K562 (cell line): Measurements from ENCODE around the gene GALNS. TPM values are rescaled to one million over a fixed set of nuclear protein-coding genes. Genes with fewer than 3 reads are reported as not detected.

Experiments
- FOXJ3 ChIP-seq: sonication (generic); formaldehyde crosslinking; IDR thresholded peaks from 2 replicates; pipeline ENCODE4 v1.4.0; 2020; ENCODE audit warnings: mild to moderate bottlenecking, missing genetic modification reagents
- HLTF ChIP-seq: fragments of 450-650 bp; IDR thresholded peaks from 2 replicates; pipeline ENCODE4 v1.6.1; 2016
- IFI16 ChIP-seq: fragments of 250-450 bp; sonication (Bioruptor Pico); IDR thresholded peaks from 2 replicates; pipeline ENCODE4 v2.1.2; 2022; ENCODE audit warnings: mild to moderate bottlenecking, inconsistent platforms
- ILF3 ChIP-seq: fragments of 450-650 bp; IDR thresholded peaks from 2 replicates; pipeline ENCODE4 v1.6.1; 2018; ENCODE audit warnings: antibody characterized with exemption, mild to moderate bottlenecking, moderate library complexity, borderline replicate concordance
- NEUROD1 ChIP-seq: fragments of 150-350 bp; IDR thresholded peaks from 2 replicates; pipeline ENCODE4 v1.6.1; 2014; ENCODE audit warnings: borderline replicate concordance, low read length, low read depth; ENCODE audit not compliant: partially characterized antibody
- SAFB2 ChIP-seq: fragments of 200-400 bp; formaldehyde crosslinking; IDR thresholded peaks from 2 replicates; pipeline ENCODE4 v1.6.1; 2018; ENCODE audit warnings: borderline replicate concordance, low read length, low read depth, moderate library complexity; ENCODE audit not compliant: severe bottlenecking
- SMAD3 ChIP-seq: fragments of 450-650 bp; formaldehyde crosslinking; conservative IDR thresholded peaks from 2 replicates; pipeline ENCODE4 v1.4.0; 2020; ENCODE audit warnings: mild to moderate bottlenecking
- ZNF133 ChIP-seq: fragments of 250-450 bp; sonication (Bioruptor Pico); IDR thresholded peaks from 2 replicates; pipeline ENCODE4 v1.4.0; 2020; ENCODE audit warnings: mild to moderate bottlenecking
- ZNF263 ChIP-seq: sonication (generic); formaldehyde crosslinking; IDR thresholded peaks from 2 replicates; pipeline ENCODE4 v1.8.0; 2022; ENCODE audit warnings: mild to moderate bottlenecking, missing genetic modification reagents, borderline replicate concordance
- ZSCAN29 ChIP-seq: fragments of 450-650 bp; IDR thresholded peaks from 2 replicates; pipeline ENCODE4 v1.6.1; 2017
- polyA plus RNA-seq, 8 experiments: library from polyadenylated mRNA; depleted of rRNA in 4 of 8; stranded (reverse) in 5 of 8; unstranded in 3 of 8; fragments of >200 nt; fragmentation: Nextera tagmentation in 2 of 8; fragmentation: Illumina TruSeq in 1 of 8; extraction: Ambion mirVana in 2 of 8; extraction: Trizol in 1 of 8; gene quantifications; 2 replicates each; pipeline versions ENCODE4 v1.2.1 to v1.2.3, GENCODE V29; 2011 to 2014; ENCODE audit warnings: inconsistent platforms in 1 of 8, missing spikeins in 1 of 8
- total RNA-seq, 7 experiments: library from RNA; depleted of rRNA in 6 of 7; stranded (reverse); fragments of >200 nt in 6 of 7; fragmentation: Illumina TruSeq in 2 of 7; extraction: Trizol in 2 of 7; gene quantifications; 2 replicates each; pipeline versions ENCODE4 v1.2.1 to v1.2.3, GENCODE V29; 2011 to 2021; ENCODE audit warnings: low replicate concordance in 1 of 7
- TF ChIP-seq, protein P1 (sequence below): fragments of 200-600 bp; sonication (generic); IDR thresholded peaks from one replicate; pipeline ENCODE4 v1.6.1; 2012; ENCODE audit warnings: mild to moderate bottlenecking, low read depth, low read length, inconsistent platforms
- TF ChIP-seq, protein P2 (sequence below): fragments of 250-450 bp; sonication (Bioruptor Pico); IDR thresholded peaks from 2 replicates; pipeline ENCODE4 v1.5.0; 2021; ENCODE audit warnings: mild to moderate bottlenecking, moderate library complexity

The GALNS gene
- total and polyA plus RNA-seq, 9 of the 15 experiments (the other 6 are each of a cell fraction or from before 2014, with no cell fraction given), result 0.38 to 13.2 (median 4.3) TPM

DNA sequence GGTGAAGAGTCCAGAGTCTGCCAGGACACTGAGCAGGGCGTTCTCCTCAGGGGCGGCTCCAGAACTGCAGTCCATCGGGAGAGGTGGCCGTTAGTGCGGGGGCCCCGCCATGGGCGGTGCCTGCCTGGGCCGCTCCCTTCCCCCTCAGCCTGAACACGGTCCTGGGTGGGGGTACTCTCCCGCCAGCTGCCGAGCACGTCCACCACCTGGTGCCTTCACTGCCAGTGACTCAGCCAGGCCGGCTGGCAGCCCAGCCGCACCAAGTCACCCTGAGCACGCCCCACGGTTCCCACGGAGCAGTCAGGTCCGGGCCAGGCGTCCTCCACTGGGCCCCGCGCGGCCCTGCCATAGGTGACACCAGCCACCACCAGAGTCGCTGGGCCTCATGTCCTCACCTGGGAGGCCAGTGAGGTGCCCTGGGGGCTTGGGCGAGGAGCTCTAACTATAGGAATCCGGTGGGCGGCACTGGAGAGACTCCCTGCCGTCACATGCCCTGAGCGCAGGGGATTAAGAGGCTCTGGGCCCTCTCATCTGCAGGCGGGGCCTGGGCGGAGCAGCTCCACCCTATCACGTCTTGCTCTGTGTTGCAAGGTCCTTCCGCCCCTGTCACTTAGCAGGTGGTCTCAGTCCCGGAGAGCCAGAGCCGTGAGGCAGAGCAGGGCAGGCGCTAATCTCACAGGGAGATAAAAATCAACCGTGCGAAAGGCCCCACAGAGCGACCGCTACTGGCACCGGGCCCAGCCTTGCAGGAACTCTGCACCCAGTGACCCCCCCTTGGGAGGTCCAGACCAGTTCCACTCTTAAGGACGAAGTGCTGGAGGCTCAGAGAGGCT is 86.1 kb downstream of the GALNS start (continued):
- TF ChIP-seq, protein P1, sequence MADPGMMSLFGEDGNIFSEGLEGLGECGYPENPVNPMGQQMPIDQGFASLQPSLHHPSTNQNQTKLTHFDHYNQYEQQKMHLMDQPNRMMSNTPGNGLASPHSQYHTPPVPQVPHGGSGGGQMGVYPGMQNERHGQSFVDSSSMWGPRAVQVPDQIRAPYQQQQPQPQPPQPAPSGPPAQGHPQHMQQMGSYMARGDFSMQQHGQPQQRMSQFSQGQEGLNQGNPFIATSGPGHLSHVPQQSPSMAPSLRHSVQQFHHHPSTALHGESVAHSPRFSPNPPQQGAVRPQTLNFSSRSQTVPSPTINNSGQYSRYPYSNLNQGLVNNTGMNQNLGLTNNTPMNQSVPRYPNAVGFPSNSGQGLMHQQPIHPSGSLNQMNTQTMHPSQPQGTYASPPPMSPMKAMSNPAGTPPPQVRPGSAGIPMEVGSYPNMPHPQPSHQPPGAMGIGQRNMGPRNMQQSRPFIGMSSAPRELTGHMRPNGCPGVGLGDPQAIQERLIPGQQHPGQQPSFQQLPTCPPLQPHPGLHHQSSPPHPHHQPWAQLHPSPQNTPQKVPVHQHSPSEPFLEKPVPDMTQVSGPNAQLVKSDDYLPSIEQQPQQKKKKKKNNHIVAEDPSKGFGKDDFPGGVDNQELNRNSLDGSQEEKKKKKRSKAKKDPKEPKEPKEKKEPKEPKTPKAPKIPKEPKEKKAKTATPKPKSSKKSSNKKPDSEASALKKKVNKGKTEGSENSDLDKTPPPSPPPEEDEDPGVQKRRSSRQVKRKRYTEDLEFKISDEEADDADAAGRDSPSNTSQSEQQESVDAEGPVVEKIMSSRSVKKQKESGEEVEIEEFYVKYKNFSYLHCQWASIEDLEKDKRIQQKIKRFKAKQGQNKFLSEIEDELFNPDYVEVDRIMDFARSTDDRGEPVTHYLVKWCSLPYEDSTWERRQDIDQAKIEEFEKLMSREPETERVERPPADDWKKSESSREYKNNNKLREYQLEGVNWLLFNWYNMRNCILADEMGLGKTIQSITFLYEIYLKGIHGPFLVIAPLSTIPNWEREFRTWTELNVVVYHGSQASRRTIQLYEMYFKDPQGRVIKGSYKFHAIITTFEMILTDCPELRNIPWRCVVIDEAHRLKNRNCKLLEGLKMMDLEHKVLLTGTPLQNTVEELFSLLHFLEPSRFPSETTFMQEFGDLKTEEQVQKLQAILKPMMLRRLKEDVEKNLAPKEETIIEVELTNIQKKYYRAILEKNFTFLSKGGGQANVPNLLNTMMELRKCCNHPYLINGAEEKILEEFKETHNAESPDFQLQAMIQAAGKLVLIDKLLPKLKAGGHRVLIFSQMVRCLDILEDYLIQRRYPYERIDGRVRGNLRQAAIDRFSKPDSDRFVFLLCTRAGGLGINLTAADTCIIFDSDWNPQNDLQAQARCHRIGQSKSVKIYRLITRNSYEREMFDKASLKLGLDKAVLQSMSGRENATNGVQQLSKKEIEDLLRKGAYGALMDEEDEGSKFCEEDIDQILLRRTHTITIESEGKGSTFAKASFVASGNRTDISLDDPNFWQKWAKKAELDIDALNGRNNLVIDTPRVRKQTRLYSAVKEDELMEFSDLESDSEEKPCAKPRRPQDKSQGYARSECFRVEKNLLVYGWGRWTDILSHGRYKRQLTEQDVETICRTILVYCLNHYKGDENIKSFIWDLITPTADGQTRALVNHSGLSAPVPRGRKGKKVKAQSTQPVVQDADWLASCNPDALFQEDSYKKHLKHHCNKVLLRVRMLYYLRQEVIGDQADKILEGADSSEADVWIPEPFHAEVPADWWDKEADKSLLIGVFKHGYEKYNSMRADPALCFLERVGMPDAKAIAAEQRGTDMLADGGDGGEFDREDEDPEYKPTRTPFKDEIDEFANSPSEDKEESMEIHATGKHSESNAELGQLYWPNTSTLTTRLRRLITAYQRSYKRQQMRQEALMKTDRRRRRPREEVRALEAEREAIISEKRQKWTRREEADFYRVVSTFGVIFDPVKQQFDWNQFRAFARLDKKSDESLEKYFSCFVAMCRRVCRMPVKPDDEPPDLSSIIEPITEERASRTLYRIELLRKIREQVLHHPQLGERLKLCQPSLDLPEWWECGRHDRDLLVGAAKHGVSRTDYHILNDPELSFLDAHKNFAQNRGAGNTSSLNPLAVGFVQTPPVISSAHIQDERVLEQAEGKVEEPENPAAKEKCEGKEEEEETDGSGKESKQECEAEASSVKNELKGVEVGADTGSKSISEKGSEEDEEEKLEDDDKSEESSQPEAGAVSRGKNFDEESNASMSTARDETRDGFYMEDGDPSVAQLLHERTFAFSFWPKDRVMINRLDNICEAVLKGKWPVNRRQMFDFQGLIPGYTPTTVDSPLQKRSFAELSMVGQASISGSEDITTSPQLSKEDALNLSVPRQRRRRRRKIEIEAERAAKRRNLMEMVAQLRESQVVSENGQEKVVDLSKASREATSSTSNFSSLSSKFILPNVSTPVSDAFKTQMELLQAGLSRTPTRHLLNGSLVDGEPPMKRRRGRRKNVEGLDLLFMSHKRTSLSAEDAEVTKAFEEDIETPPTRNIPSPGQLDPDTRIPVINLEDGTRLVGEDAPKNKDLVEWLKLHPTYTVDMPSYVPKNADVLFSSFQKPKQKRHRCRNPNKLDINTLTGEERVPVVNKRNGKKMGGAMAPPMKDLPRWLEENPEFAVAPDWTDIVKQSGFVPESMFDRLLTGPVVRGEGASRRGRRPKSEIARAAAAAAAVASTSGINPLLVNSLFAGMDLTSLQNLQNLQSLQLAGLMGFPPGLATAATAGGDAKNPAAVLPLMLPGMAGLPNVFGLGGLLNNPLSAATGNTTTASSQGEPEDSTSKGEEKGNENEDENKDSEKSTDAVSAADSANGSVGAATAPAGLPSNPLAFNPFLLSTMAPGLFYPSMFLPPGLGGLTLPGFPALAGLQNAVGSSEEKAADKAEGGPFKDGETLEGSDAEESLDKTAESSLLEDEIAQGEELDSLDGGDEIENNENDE, result no peak
- TF ChIP-seq ZNF263 (CRISPR knock-in tag) (peak; percentile 39; the same call in 1 of the 2 replicates), NEUROD1 (peak; percentile 14), ILF3 (no peak), IFI16 (no peak), FOXJ3 (no peak), SAFB2 (no peak), ZNF133 (no peak), HLTF (peak; percentile 26; the same call in 1 of the 2 replicates), SMAD3 (CRISPR knock-in tag) (no peak), ZSCAN29 (no peak)
- TF ChIP-seq, protein P2, sequence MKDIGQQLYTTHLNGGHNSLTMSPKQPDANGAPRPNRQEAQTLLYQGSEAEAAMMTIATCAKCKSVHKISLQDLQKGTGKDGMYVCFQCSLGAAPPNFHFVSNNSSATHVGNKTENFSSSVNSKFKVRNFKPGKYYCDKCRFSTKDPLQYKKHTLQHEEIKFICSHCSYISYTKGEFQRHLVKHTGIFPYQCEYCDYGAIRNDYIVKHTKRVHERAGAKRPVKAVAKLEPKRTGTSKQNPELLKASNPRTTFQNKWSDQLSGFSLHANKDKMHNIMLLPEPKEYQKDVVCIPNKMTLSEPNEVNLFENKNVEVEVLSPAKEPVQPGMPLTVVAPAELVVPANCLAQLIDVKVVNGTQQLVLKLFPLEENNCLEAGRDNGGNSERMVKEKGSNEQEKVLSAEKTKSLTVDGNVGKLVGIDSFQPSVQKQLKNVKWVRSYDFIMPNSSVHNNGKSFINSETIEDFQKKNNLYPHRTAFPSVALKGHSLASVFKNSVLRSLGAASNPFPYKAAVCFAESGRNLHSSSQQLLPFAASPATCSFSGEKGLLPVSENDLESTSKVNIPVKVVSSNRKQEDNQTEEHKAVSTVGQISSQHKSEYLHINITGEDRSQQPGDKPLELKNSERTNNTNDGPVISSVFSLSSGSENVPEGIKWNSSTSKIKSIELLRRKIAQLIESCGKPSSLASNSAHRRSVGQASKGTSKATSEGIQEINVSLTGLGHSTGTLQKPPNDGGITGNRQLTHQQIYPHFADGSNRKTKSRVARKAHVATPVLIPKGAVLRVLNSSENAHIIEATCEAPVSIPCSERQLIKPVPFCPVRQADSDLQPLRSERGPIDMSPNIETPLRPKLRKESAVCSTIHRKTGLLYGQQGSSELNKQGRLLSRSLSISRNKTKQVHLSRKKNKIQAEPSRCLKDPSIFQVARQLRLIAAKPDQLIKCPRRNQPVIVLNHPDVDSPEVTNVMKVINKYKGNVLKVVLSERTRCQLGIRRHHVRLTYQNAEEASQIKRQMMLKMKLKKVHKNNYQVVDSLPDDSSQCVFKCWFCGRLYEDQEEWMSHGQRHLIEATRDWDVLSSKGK, result no peak
